Endothelial cell of umbilical vein (primary cell): Measurements from ENCODE around the gene C1orf35. TPM values are rescaled to one million over a fixed set of nuclear protein-coding genes. Genes with fewer than 3 reads are reported as not detected.

Experiments used
- BruUV-seq: library from RNA; stranded (reverse); fragments of 400-500 nt; replicated peaks from 2 replicates; lab custom pipeline; 2021; lab: Mats Ljungman, UMichigan
- CTCF ChIA-PET: fragments of 300-600, 350-600 bp; sonication (Branson Sonifier 250); formaldehyde crosslinking; loops from one replicate; lab custom pipeline; 2021; ENCODE audit warnings: antibody characterized with exemption, inconsistent platforms; lab: Charles Lee
- POLR2A ChIA-PET: fragments of 300-600, 350-600 bp; sonication (Branson Sonifier 250); formaldehyde crosslinking; loops from one replicate; lab custom pipeline; 2021; ENCODE audit warnings: antibody characterized with exemption, inconsistent platforms; lab: Charles Lee
- DNase-seq: peaks from one replicate; pipeline ENCODE4 v3.0.0-alpha.2; 2011; ENCODE audit warnings: low read depth, low spot score
- FAIRE-seq: peaks from 2 replicates; lab custom pipeline; 2011; peaks lifted over from hg19 to GRCh38; lab: Jason Lieb, UNC
- H2AFZ ChIP-seq: 2 replicates; pipeline ENCODE4 v1.6.0; 2012; ENCODE audit warnings: low read depth, low read length, control low read depth, inconsistent platforms
- H3K27ac ChIP-seq: 2 replicates; pipeline ENCODE4 v1.5.1; 2011; ENCODE audit warnings: low read depth, mild to moderate bottlenecking, control low read depth, low read length, moderate library complexity; ENCODE audit not compliant: insufficient read depth
- H3K27me3 ChIP-seq, 2 experiments: 2 replicates each; pipeline versions ENCODE4 v1.6.0 to v1.6.1; 2011; ENCODE audit warnings: low read length in 2 of 2, mixed read lengths in 1 of 2; ENCODE audit not compliant: control insufficient read depth in 2 of 2, insufficient read depth in 2 of 2
- H3K36me3 ChIP-seq, 2 experiments: 2 replicates in 1 of 2; 3 replicates in 1 of 2; pipeline ENCODE4 v1.5.1; 2011; ENCODE audit warnings: low read length in 2 of 2, mild to moderate bottlenecking in 1 of 2, moderate library complexity in 1 of 2; ENCODE audit not compliant: control insufficient read depth in 2 of 2, insufficient read depth in 2 of 2; ENCODE audit errors: extremely low read depth in 1 of 2
- H3K4me1 ChIP-seq: 3 replicates; pipeline ENCODE4 v1.5.1; 2011; ENCODE audit warnings: mild to moderate bottlenecking, low read length; ENCODE audit not compliant: control insufficient read depth, insufficient read depth; ENCODE audit errors: extremely low read depth
- H3K4me2 ChIP-seq: 2 replicates; pipeline ENCODE4 v1.6.1; 2011; ENCODE audit warnings: low read length, control low read depth, mixed read lengths; ENCODE audit not compliant: insufficient read depth
- H3K4me3 ChIP-seq, 3 experiments: fragments of 200-600 bp in 1 of 3; sonication (generic), shearing (Covaris generic) in 1 of 3; replicated peaks in 1 of 3; 2 replicates each; pipeline ENCODE4 v1.5.1; 2011 to 2016; ENCODE audit warnings: control low read depth in 3 of 3, low read length in 3 of 3, mild to moderate bottlenecking in 2 of 3, inconsistent platforms in 1 of 3, low read depth in 1 of 3, moderate library complexity in 1 of 3; ENCODE audit not compliant: insufficient read depth in 1 of 3
- H3K79me2 ChIP-seq: 2 replicates; pipeline ENCODE4 v1.6.0; 2012; ENCODE audit warnings: low read length, inconsistent platforms; ENCODE audit not compliant: control insufficient read depth, insufficient read depth
- H3K9ac ChIP-seq: replicated peaks from 2 replicates; pipeline ENCODE3; 2011; ENCODE audit warnings: low read length, control low read depth; ENCODE audit not compliant: insufficient read depth; ENCODE audit errors: extremely low read depth
- H3K9me1 ChIP-seq: replicated peaks from 3 replicates; pipeline ENCODE4 v1.6.0; 2011; ENCODE audit warnings: mild to moderate bottlenecking, low read length; ENCODE audit not compliant: control insufficient read depth, insufficient read depth; ENCODE audit errors: extremely low read depth
- H3K9me3 ChIP-seq: replicated peaks from 2 replicates; pipeline ENCODE4 v1.5.1; 2012; ENCODE audit warnings: low read length, inconsistent platforms; ENCODE audit not compliant: control insufficient read depth, insufficient read depth
- H4K20me1 ChIP-seq: replicated peaks from 2 replicates; pipeline ENCODE3; 2011; ENCODE audit warnings: mild to moderate bottlenecking, low read length; ENCODE audit not compliant: control insufficient read depth, insufficient read depth; ENCODE audit errors: extremely low read depth
- EZH2 ChIP-seq: IDR thresholded peaks from 2 replicates; pipeline ENCODE4 v1.6.1; 2012; ENCODE audit warnings: borderline replicate concordance, low read depth, mild to moderate bottlenecking, moderate library complexity, low read length, inconsistent platforms; ENCODE audit not compliant: severe bottlenecking
- FOS ChIP-seq: IDR thresholded peaks from 2 replicates; pipeline ENCODE4 v1.6.1; 2011; ENCODE audit warnings: mild to moderate bottlenecking, low read length, moderate library complexity, borderline replicate concordance; ENCODE audit not compliant: insufficient read depth
- GATA2 ChIP-seq: IDR thresholded peaks from 2 replicates; pipeline ENCODE4 v1.7.0; 2011; ENCODE audit warnings: low read depth, mild to moderate bottlenecking, moderate library complexity, mixed read lengths, low read length; ENCODE audit not compliant: insufficient read length, insufficient read depth
- JUN ChIP-seq: IDR thresholded peaks from 2 replicates; pipeline ENCODE4 v1.6.1; 2011; ENCODE audit warnings: borderline replicate concordance, low read depth; ENCODE audit not compliant: insufficient read length, insufficient read depth
- MYC ChIP-seq: IDR thresholded peaks from one replicate; pipeline ENCODE4 v1.6.1; 2011; ENCODE audit warnings: mild to moderate bottlenecking, low read depth, low read length
- POLR2A ChIP-seq: IDR thresholded peaks from 2 replicates; pipeline ENCODE4 v1.6.1; 2012; ENCODE audit warnings: low read depth, mild to moderate bottlenecking, control low read depth, low read length
- POLR2AphosphoS5 ChIP-seq: IDR thresholded peaks from 2 replicates; pipeline ENCODE4 v1.6.1; 2012; ENCODE audit warnings: low read depth, mild to moderate bottlenecking, control low read depth, low read length, moderate library complexity; ENCODE audit not compliant: insufficient read depth
- dilution Hi-C: fragments of 300-500 bp; cut with MboI; formaldehyde crosslinking; loops from one replicate; pipeline ENCODE4 v1.15.0; 2019; ENCODE audit warnings: low sequenced_read_pairs; ENCODE audit not compliant: extremely low pct_ligation_motif_present
- intact Hi-C: fragments of 100-400 bp; cut with micrococcal nuclease; formaldehyde crosslinking; loops from one replicate; pipeline ENCODE4 v1.10.0; 2022
- polyA plus RNA-seq, 4 experiments: library from polyadenylated mRNA; depleted of rRNA in 3 of 4; stranded (reverse) in 3 of 4; unstranded in 1 of 4; fragments of >200 nt; gene quantifications; 2 replicates each; pipeline versions ENCODE4 v1.2.1 to v1.2.3, GENCODE V29; 2011 to 2012; ENCODE audit warnings: missing spikeins in 1 of 4
- total RNA-seq: library from RNA; stranded (reverse); gene quantifications from 2 replicates; pipeline ENCODE4 v1.2.3, GENCODE V29; 2021
- TF ChIP-seq, protein P1 (sequence below), 2 donors: IDR thresholded peaks; 1 replicate in 1 of 2; 2 replicates in 1 of 2; pipeline ENCODE4 v1.5.1; 2011; ENCODE audit warnings: low read length in 2 of 2, mild to moderate bottlenecking in 2 of 2, moderate library complexity in 2 of 2, control low read depth in 1 of 2, inconsistent platforms in 1 of 2, low read depth in 1 of 2; ENCODE audit not compliant: insufficient read depth in 1 of 2; ENCODE audit errors: extremely low read depth in 1 of 2
- TF ChIP-seq, protein P2 (sequence below): IDR thresholded peaks from 2 replicates; pipeline ENCODE4 v1.6.1; 2011; ENCODE audit not compliant: insufficient read depth, insufficient read length

C1orf35 gene
- total and polyA plus RNA-seq, 2 donors (not counting 3 experiments of a cell fraction or from before 2014, with no cell fraction given) = 19.9 to 21.7 TPM

DNA sequence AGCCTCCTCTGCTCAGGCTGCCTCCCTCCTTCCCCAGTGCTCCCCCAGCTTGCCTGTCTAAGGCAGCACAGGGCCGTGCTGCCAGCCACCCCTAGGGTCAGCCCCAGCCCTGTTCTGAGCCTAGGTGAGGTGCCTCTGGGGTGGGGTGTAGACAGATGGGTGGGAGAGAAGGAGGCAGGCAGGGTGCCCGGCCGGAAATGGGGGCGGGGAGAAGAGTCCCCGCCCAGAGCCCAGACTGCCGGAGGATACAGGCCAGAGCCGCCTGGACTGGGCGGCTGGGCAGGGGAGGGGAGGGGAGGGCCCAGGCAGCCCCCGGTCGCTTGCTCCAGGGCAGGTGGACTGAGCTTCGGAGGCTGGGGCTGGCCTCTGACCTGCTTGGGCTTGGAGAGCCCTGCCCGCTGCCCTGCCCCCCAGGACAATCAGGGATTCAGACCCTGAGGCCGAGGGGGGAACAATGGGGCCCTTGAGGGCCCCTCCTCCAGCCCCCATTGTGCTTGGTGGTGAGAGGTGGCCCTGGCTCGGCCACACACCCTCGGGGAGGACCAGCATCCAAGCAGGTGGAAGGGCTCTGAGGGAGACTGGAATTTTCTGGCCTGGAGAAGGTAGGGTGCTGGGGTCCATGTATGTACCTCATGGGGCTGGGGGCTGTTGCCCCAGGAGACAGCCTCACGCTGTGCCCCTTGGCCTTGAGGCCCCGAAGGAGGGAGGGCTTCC is 46.4 kb upstream of the C1orf35 start, which contains the start of gene GJC2:
Gene GJC2 (plus strand): TSS at position 525 of the 714 bp plus-strand sequence. CDS start 7,829 bp downstream, outside the sequence.
- ChIA-PET CTCF (interaction anchor here (1.6 kb wide), 3 partner anchors 19 to 150 kb away, joined by 4 to 6 read pairs (median 5); no protein-coding TSS in a partner anchor), POLR2A (interaction anchor here (0.6 to 1.3 kb wide), 2 partner anchors 9 to 470 kb away, joined by 3 to 4 read pairs; no protein-coding TSS in a partner anchor)
- Histone ChIP-seq H3K79me2 (peaks cover 26% of the 10 kb centered on the region), H3K4me3 (no peak within 1 kb of the TSS), H3K9ac (no peak within 1 kb of the TSS), H3K4me1 (peaks cover 16% of the 10 kb centered on the region), H3K36me3 (peaks cover 0 to 16% of the 10 kb centered on the region in 2 experiments), H3K9me1 (no peaks in the 10 kb centered on the region), H3K27ac (peak within 1 kb of the TSS; percentile 38), H3K27me3 (no peaks in the 10 kb centered on the region), H4K20me1 (no peaks in the 10 kb centered on the region), H2AFZ (no peak within 1 kb of the TSS), H3K4me2 (peak within 1 kb of the TSS; percentile 14), H3K9me3 (no peaks in the 10 kb centered on the region)
- no peak for TF ChIP-seq FOS
- TF ChIP-seq MYC = no peak
- TF ChIP-seq, protein P1, sequence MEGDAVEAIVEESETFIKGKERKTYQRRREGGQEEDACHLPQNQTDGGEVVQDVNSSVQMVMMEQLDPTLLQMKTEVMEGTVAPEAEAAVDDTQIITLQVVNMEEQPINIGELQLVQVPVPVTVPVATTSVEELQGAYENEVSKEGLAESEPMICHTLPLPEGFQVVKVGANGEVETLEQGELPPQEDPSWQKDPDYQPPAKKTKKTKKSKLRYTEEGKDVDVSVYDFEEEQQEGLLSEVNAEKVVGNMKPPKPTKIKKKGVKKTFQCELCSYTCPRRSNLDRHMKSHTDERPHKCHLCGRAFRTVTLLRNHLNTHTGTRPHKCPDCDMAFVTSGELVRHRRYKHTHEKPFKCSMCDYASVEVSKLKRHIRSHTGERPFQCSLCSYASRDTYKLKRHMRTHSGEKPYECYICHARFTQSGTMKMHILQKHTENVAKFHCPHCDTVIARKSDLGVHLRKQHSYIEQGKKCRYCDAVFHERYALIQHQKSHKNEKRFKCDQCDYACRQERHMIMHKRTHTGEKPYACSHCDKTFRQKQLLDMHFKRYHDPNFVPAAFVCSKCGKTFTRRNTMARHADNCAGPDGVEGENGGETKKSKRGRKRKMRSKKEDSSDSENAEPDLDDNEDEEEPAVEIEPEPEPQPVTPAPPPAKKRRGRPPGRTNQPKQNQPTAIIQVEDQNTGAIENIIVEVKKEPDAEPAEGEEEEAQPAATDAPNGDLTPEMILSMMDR (IDR thresholded peaks at IDR 0.05; ENCODE audit: extremely low read depth in 1 of 2, insufficient read depth in 1 of 2, low read depth in 1 of 2, low read length in 2 of 2) = no peak
- TF ChIP-seq GATA2 = no peak
- TF ChIP-seq POLR2A = no peak
- TF ChIP-seq EZH2 = no peak
- TF ChIP-seq JUN = no peak
- no peak for TF ChIP-seq POLR2AphosphoS5
- TF ChIP-seq, protein P2, sequence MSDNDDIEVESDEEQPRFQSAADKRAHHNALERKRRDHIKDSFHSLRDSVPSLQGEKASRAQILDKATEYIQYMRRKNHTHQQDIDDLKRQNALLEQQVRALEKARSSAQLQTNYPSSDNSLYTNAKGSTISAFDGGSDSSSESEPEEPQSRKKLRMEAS = no peak
- dilution Hi-C loops (no loop called here), intact Hi-C loops (no loop called here)
- BruUV-seq = no TSS peak
- DNase-seq (no peak), FAIRE-seq (peak; percentile 37)
